K562 (cell line): ENCODE measurements around the gene CIAO3. TPM values are rescaled to one million over a fixed set of nuclear protein-coding genes. Genes with fewer than 3 reads are reported as not detected.

Experiments used
- ATF6 ChIP-seq: sonication (generic); formaldehyde crosslinking; IDR thresholded peaks from 2 replicates; pipeline ENCODE4 v1.4.0; 2020; ENCODE audit warnings: mild to moderate bottlenecking, missing genetic modification reagents
- CXXC5 ChIP-seq: fragments of 250-450 bp; sonication (Bioruptor Pico); IDR thresholded peaks from 2 replicates; pipeline ENCODE4 v1.8.0; 2022; ENCODE audit warnings: inconsistent platforms, mild to moderate bottlenecking, moderate library complexity
- GATAD2B ChIP-seq: fragments of 450-650 bp; IDR thresholded peaks from 2 replicates; pipeline ENCODE4 v1.6.1; 2017; ENCODE audit warnings: mild to moderate bottlenecking, borderline replicate concordance
- HNRNPH1 ChIP-seq: fragments of 200-400 bp; formaldehyde crosslinking; optimal IDR thresholded peaks from 2 replicates; pipeline ENCODE3; 2017; ENCODE audit warnings: low read depth, mild to moderate bottlenecking, low read length, moderate library complexity
- HOXB6 ChIP-seq: fragments of 250-450 bp; sonication (Bioruptor Pico); IDR thresholded peaks from 2 replicates; pipeline ENCODE4 v1.5.1; 2022; ENCODE audit warnings: mild to moderate bottlenecking, borderline replicate concordance
- JUN ChIP-seq, 2 experiments: sonication (generic) in 1 of 2; formaldehyde crosslinking in 1 of 2; IDR thresholded peaks; 2 replicates each; pipeline versions ENCODE4 v1.6.1 to v1.8.0; 2012 to 2022; ENCODE audit warnings: borderline replicate concordance in 2 of 2, mild to moderate bottlenecking in 2 of 2, improper control_type of control experiment in 1 of 2, low read depth in 1 of 2, low read length in 1 of 2, missing genetic modification reagents in 1 of 2
- KDM5B ChIP-seq: fragments of 200-600 bp; sonication (generic); IDR thresholded peaks from 2 replicates; pipeline ENCODE4 v1.6.1; 2012; ENCODE audit warnings: low read depth, mild to moderate bottlenecking, moderate library complexity, low read length, control low read depth, inconsistent platforms; ENCODE audit not compliant: insufficient replicate concordance
- LCOR ChIP-seq: sonication (generic); formaldehyde crosslinking; IDR thresholded peaks from 2 replicates; pipeline ENCODE4 v1.8.0; 2022; ENCODE audit warnings: mild to moderate bottlenecking, missing genetic modification reagents
- NRF1 ChIP-seq, 2 experiments: fragments of 450-650 bp; IDR thresholded peaks in 1 of 2; conservative IDR thresholded peaks in 1 of 2; 2 replicates each; pipeline ENCODE4 v1.6.1; 2014; ENCODE audit warnings: mild to moderate bottlenecking in 2 of 2
- PHF20 ChIP-seq: fragments of 450-650 bp; IDR thresholded peaks from 2 replicates; pipeline ENCODE4 v1.6.1; 2018; ENCODE audit not compliant: partially characterized antibody
- POLR2H ChIP-seq: IDR thresholded peaks from 2 replicates; pipeline ENCODE4 v1.6.1; 2016; ENCODE audit warnings: missing genetic modification characterization, low read depth, mild to moderate bottlenecking, control low read depth, missing compliant biosample characterization, moderate library complexity
- SP2 ChIP-seq: IDR thresholded peaks from 2 replicates; pipeline ENCODE4 v1.6.1; 2011; ENCODE audit warnings: mild to moderate bottlenecking, low read depth, low read length, moderate library complexity; ENCODE audit not compliant: poor library complexity, severe bottlenecking; ENCODE audit errors: extremely low read depth
- U2AF1 ChIP-seq: fragments of 200-400 bp; formaldehyde crosslinking; optimal IDR thresholded peaks from 2 replicates; pipeline ENCODE3; 2017; ENCODE audit warnings: mild to moderate bottlenecking, low read depth, low read length, moderate library complexity
- U2AF2 ChIP-seq: fragments of 200-400 bp; formaldehyde crosslinking; optimal IDR thresholded peaks from 2 replicates; pipeline ENCODE3; 2017; ENCODE audit warnings: low read depth, mild to moderate bottlenecking, low read length
- ZBTB7A ChIP-seq: IDR thresholded peaks from 2 replicates; pipeline ENCODE4 v1.6.1; 2011; ENCODE audit warnings: low read depth, mild to moderate bottlenecking, low read length, moderate library complexity, borderline replicate concordance; ENCODE audit not compliant: control insufficient read depth
- ZNF592 ChIP-seq: fragments of 450-650 bp; IDR thresholded peaks from 2 replicates; pipeline ENCODE4 v1.6.1; 2017; ENCODE audit warnings: antibody characterized with exemption, mild to moderate bottlenecking
- ZNF639 ChIP-seq, 2 experiments: fragments of 200-800 bp in 1 of 2; sonication (Bioruptor generic) in 1 of 2; sonication (generic) in 1 of 2; formaldehyde crosslinking in 1 of 2; IDR thresholded peaks in 1 of 2; conservative IDR thresholded peaks in 1 of 2; 2 replicates each; pipeline versions ENCODE4 v1.5.0 to v1.6.1; 2016 to 2020; ENCODE audit warnings: missing compliant biosample characterization in 1 of 2, missing genetic modification characterization in 1 of 2, missing genetic modification reagents in 1 of 2
- polyA plus RNA-seq, 8 experiments: library from polyadenylated mRNA; depleted of rRNA in 4 of 8; stranded (reverse) in 5 of 8; unstranded in 3 of 8; fragments of >200 nt; fragmentation: Nextera tagmentation in 2 of 8; fragmentation: Illumina TruSeq in 1 of 8; extraction: Ambion mirVana in 2 of 8; extraction: Trizol in 1 of 8; gene quantifications; 2 replicates each; pipeline versions ENCODE4 v1.2.1 to v1.2.3, GENCODE V29; 2011 to 2014; ENCODE audit warnings: inconsistent platforms in 1 of 8, missing spikeins in 1 of 8
- total RNA-seq, 7 experiments: library from RNA; depleted of rRNA in 6 of 7; stranded (reverse); fragments of >200 nt in 6 of 7; fragmentation: Illumina TruSeq in 2 of 7; extraction: Trizol in 2 of 7; gene quantifications; 2 replicates each; pipeline versions ENCODE4 v1.2.1 to v1.2.3, GENCODE V29; 2011 to 2021; ENCODE audit warnings: low replicate concordance in 1 of 7

CIAO3 gene
- total and polyA plus RNA-seq, 9 of the 15 experiments (the other 6 are each of a cell fraction or from before 2014, with no cell fraction given), result 2.2 to 35.6 (median 18.7) TPM

- TF ChIP-seq NRF1 (conservative IDR thresholded peaks at IDR 0.05 in 1 of 2, IDR thresholded peaks at IDR 0.05 in 1 of 2), result peak; percentile 4 to 59; a peak in 2 of 4 replicates
- 0 out of 2 replicates have a peak, but pooled peaks have one; percentile 44 for TF ChIP-seq ZNF592
- TF ChIP-seq U2AF2, result no peak
- TF ChIP-seq LCOR (CRISPR knock-in tag), result no peak
- TF ChIP-seq ZNF639 (CRISPR knock-in tag; conservative IDR thresholded peaks at IDR 0.05 in 1 of 2, IDR thresholded peaks at IDR 0.05 in 1 of 2), result no peak
- no peak for TF ChIP-seq HOXB6 (CRISPR knock-in tag)
- TF ChIP-seq SP2, result peak; percentile 56
- TF ChIP-seq CXXC5 (CRISPR knock-in tag), result peak; percentile 90
- TF ChIP-seq GATAD2B, result 0 out of 2 replicates have a peak, but pooled peaks have one; percentile 10
- 0 out of 2 replicates have a peak, but pooled peaks have one; percentile 17 for TF ChIP-seq ATF6
- TF ChIP-seq U2AF1, result peak; percentile 66
- TF ChIP-seq POLR2H (tag), result no peak
- TF ChIP-seq HNRNPH1, result no peak
- TF ChIP-seq ZBTB7A, result peak; percentile 45; the same call in 1 of the 2 replicates
- peak; percentile 73 for TF ChIP-seq KDM5B
- TF ChIP-seq PHF20, result peak; percentile 48
- TF ChIP-seq JUN (IDR thresholded peaks at IDR 0.05; ENCODE audit: borderline replicate concordance, low read depth, low read length), result peak; percentile 27; the same call in 1 of the 2 replicates
- TF ChIP-seq JUN (CRISPR knock-in tag; IDR thresholded peaks at IDR 0.05; ENCODE audit: borderline replicate concordance), result no peak
Measured at GRCh38 chr16:788399-789126, 47.8 kb upstream of the CIAO3 start, which contains the start of gene CHTF18 (continued).
